ENCODE results near the gene UBAC2.
"Not testable (repeated sequence)": the region's sequence is repeated elsewhere in the genome, so short reads cannot be mapped to it uniquely, and the experiment has no call there.

UBAC2 gene

GRCh38 chr13:99230991-99231390 lies 30.3 kb downstream of the UBAC2 start:
- H3K36me3 ChIP-seq = no peaks in the 10 kb centered on the region; the same call in 1 of the 2 replicates
- no peaks in the 10 kb centered on the region for H3K4me1 ChIP-seq
- no peak for DNase-seq

GRCh38 chr13:99231721-99232120 lies 31.1 kb downstream of the UBAC2 start:
- Histone ChIP-seq H3K9me3 (no peaks in the 10 kb centered on the region), H3K27me3 (no peaks in the 10 kb centered on the region), H3K4me1 (no peaks in the 10 kb centered on the region), H3K36me3 (no peaks in the 10 kb centered on the region; the same call in 1 of the 2 replicates), H3K4me3 (ENCODE audit: low read depth, low read length) (no peak overlapping the region)
- DNase-seq = no peak
- no peak for TF ChIP-seq CTCF (IDR thresholded peaks at IDR 0.05; ENCODE audit: low read depth, low read length)

More at GRCh38 chr13:99230991-99231390, 30.3 kb downstream of the UBAC2 start:
- H3K9me3 ChIP-seq = no peaks in the 10 kb centered on the region
- H3K27me3 ChIP-seq = no peaks in the 10 kb centered on the region
- H3K4me3 ChIP-seq (ENCODE audit: low read depth, low read length) = no peak overlapping the region
- TF ChIP-seq CTCF (IDR thresholded peaks at IDR 0.05; ENCODE audit: low read depth, low read length) = no peak

GRCh38 chr13:99237981-99238662 lies 37.5 kb downstream of the UBAC2 start:
- DNase-seq = no peak
- TF ChIP-seq CTCF (IDR thresholded peaks at IDR 0.05; ENCODE audit: low read depth, low read length) = no peak
- Histone ChIP-seq H3K4me1 (no peaks in the 10 kb centered on the region), H3K4me3 (ENCODE audit: low read depth, low read length) (no peak overlapping the region), H3K27me3 (no peaks in the 10 kb centered on the region), H3K36me3 (peaks cover 12% of the 10 kb centered on the region), H3K9me3 (no peaks in the 10 kb centered on the region)

- H3K36me3 ChIP-seq = peaks cover 11% of the 10 kb centered on the region
These were observed 45.4 kb downstream of the UBAC2 start for GRCh38 chr13:99246100-99246499.

GRCh38 chr13:99249178-99249577 lies 48.5 kb downstream of the UBAC2 start:
- H3K9me3 ChIP-seq; H3K4me1 ChIP-seq; H3K27me3 ChIP-seq; DNase-seq; H3K4me3 ChIP-seq (ENCODE audit: low read depth, low read length): not testable (repeated sequence)
- H3K36me3 ChIP-seq = peaks cover 17% of the 10 kb centered on the region

More at GRCh38 chr13:99246100-99246499, 45.4 kb downstream of the UBAC2 start:
- H3K27me3 ChIP-seq = no peaks in the 10 kb centered on the region
- no peak for DNase-seq
- no peak for TF ChIP-seq CTCF (IDR thresholded peaks at IDR 0.05; ENCODE audit: low read depth, low read length)
- H3K9me3 ChIP-seq = no peaks in the 10 kb centered on the region; the same call in 1 of the 2 replicates
- no peak overlapping the region for H3K4me3 ChIP-seq (ENCODE audit: low read depth, low read length)
- no peaks in the 10 kb centered on the region for H3K4me1 ChIP-seq

- H3K4me3 ChIP-seq (ENCODE audit: low read depth, low read length); DNase-seq; H3K9me3 ChIP-seq; H3K27me3 ChIP-seq; H3K4me1 ChIP-seq: not testable (repeated sequence)
- H3K36me3 ChIP-seq = peaks cover 17% of the 10 kb centered on the region
These were observed 49.0 kb downstream of the UBAC2 start for GRCh38 chr13:99249606-99250005.

GRCh38 chr13:99250982-99251825 lies 50.5 kb downstream of the UBAC2 start:
- H3K36me3 ChIP-seq = peaks cover 18% of the 10 kb centered on the region
- no peak for TF ChIP-seq CTCF (IDR thresholded peaks at IDR 0.05; ENCODE audit: low read depth, low read length)

More at GRCh38 chr13:99250982-99251825, 50.5 kb downstream of the UBAC2 start:
- no peaks in the 10 kb centered on the region for H3K27me3 ChIP-seq
- H3K9me3 ChIP-seq = no peaks in the 10 kb centered on the region; the same call in 1 of the 2 replicates
- H3K4me1 ChIP-seq = no peaks in the 10 kb centered on the region; the same call in 1 of the 2 replicates
- no peak for DNase-seq
- no peak overlapping the region for H3K4me3 ChIP-seq (ENCODE audit: low read depth, low read length)
